Measurements from ENCODE around the gene WWC2. TPM values are rescaled to one million over a fixed set of nuclear protein-coding genes. Genes with fewer than 3 reads are reported as not detected.

The WWC2 gene
- total and polyA plus RNA-seq, 2 donors (not counting 3 experiments of a cell fraction or from before 2014, with no cell fraction given) = 12.9 to 52.2 TPM

DNA sequence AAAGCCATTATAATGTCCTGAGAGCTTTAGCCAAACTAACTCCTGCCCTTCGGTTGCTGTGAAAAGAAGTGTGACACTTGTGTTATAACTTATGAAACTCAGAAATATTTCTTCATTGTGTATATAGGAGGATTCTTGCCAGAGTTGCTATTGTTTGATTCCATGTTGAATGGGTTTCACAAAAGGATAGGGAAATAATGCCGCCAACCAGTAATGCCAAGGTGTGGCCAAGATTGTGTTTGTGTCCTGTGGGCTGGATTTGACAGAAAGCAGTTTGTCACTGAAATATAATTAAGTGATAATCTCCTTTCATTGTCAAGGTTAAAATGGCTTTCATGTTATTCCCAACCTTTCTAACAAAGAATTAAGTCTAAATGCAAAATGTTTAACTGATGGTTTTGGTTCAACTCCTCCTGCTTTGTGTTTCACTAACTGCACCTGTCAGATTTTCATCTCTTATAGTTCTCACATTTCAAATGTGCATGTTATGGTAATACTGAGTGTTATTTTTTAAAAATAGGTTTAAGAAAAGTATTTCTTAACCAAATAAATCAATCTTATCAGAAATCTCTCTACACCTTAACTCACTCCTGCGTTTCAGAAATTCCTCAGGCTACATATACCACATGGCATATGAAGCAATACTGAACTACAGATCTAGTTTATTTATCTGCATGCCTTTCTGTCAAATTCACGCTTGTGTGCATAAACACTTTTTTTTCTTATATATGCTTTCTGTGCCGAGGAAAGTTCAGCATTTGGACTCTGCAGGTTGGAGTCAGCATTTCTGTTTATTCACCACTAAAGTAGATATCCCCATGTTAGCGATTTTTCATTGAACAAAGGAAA, 221.4 kb downstream of the WWC2 start, which contains the start of gene CLDN22:
Gene CLDN22 (minus strand): TSS at position 66 of the 849 bp plus-strand sequence. CDS start 58 bp downstream, at position 8.
- TF ChIP-seq, protein P1, sequence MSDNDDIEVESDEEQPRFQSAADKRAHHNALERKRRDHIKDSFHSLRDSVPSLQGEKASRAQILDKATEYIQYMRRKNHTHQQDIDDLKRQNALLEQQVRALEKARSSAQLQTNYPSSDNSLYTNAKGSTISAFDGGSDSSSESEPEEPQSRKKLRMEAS (IDR thresholded peaks at IDR 0.05; ENCODE audit: insufficient read depth, insufficient read length) = no peak
- TF ChIP-seq MYC (IDR thresholded peaks at IDR 0.05; ENCODE audit: low read depth, low read length) (no peak), FOS (IDR thresholded peaks at IDR 0.05; ENCODE audit: borderline replicate concordance, insufficient read depth, low read length) (no peak), GATA2 (IDR thresholded peaks at IDR 0.05; ENCODE audit: insufficient read depth, insufficient read length, low read depth, low read length) (no peak), POLR2A (IDR thresholded peaks at IDR 0.05; ENCODE audit: low read depth, low read length) (no peak), EZH2 (IDR thresholded peaks at IDR 0.05; ENCODE audit: borderline replicate concordance, low read depth, low read length, severe bottlenecking) (no peak), JUN (IDR thresholded peaks at IDR 0.05; ENCODE audit: borderline replicate concordance, insufficient read depth, insufficient read length, low read depth) (no peak), POLR2AphosphoS5 (IDR thresholded peaks at IDR 0.05; ENCODE audit: insufficient read depth, low read depth, low read length) (no peak)
- TF ChIP-seq, protein P2, sequence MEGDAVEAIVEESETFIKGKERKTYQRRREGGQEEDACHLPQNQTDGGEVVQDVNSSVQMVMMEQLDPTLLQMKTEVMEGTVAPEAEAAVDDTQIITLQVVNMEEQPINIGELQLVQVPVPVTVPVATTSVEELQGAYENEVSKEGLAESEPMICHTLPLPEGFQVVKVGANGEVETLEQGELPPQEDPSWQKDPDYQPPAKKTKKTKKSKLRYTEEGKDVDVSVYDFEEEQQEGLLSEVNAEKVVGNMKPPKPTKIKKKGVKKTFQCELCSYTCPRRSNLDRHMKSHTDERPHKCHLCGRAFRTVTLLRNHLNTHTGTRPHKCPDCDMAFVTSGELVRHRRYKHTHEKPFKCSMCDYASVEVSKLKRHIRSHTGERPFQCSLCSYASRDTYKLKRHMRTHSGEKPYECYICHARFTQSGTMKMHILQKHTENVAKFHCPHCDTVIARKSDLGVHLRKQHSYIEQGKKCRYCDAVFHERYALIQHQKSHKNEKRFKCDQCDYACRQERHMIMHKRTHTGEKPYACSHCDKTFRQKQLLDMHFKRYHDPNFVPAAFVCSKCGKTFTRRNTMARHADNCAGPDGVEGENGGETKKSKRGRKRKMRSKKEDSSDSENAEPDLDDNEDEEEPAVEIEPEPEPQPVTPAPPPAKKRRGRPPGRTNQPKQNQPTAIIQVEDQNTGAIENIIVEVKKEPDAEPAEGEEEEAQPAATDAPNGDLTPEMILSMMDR (IDR thresholded peaks at IDR 0.05; ENCODE audit: extremely low read depth in 1 of 2, insufficient read depth in 1 of 2, low read depth in 1 of 2, low read length in 2 of 2) = no peak
- no peaks in the 10 kb centered on the region for H3K9me3 ChIP-seq (replicated peaks; ENCODE audit: control insufficient read depth, insufficient read depth, low read length)
- no peak within 1 kb of the TSS for H3K4me2 ChIP-seq (ENCODE audit: insufficient read depth, low read length)
- dilution Hi-C loops (cut with MboI; ENCODE audit: extremely low pct_ligation_motif_present, low sequenced_read_pairs) (no loop called here), intact Hi-C loops (cut with micrococcal nuclease) (no loop called here)
- H3K79me2 ChIP-seq (ENCODE audit: control insufficient read depth, insufficient read depth, low read length) = no peaks in the 10 kb centered on the region
- no peaks in the 10 kb centered on the region for H3K4me1 ChIP-seq (ENCODE audit: control insufficient read depth, extremely low read depth, insufficient read depth, low read length)
- DNase-seq (ENCODE audit: low read depth, low spot score) (no peak), FAIRE-seq (no peak)
- POLR2A ChIA-PET = no interaction called here
- H3K9me1 ChIP-seq (replicated peaks; ENCODE audit: control insufficient read depth, extremely low read depth, insufficient read depth, low read length) = no peaks in the 10 kb centered on the region
- H3K9ac ChIP-seq (replicated peaks; ENCODE audit: extremely low read depth, insufficient read depth, low read length) = no peak within 1 kb of the TSS
- peaks cover 2% of the 10 kb centered on the region in 2 experiments for H3K36me3 ChIP-seq (ENCODE audit: control insufficient read depth in 2 of 2, extremely low read depth in 1 of 2, insufficient read depth in 2 of 2, low read length in 2 of 2)
- H3K27ac ChIP-seq (ENCODE audit: insufficient read depth, low read depth, low read length) = no peak within 1 kb of the TSS
- H3K4me3 ChIP-seq (replicated peaks in 1 of 3; ENCODE audit: insufficient read depth in 1 of 3, low read depth in 1 of 3, low read length in 3 of 3) = no peak within 1 kb of the TSS
- CTCF ChIA-PET = interaction anchor here (1.1 kb wide), 1 partner anchor 87 kb away, joined by 3 read pairs; no protein-coding TSS in a partner anchor
- no peak within 1 kb of the TSS for H2AFZ ChIP-seq (ENCODE audit: low read depth, low read length)
- no peaks in the 10 kb centered on the region for H4K20me1 ChIP-seq (replicated peaks; ENCODE audit: control insufficient read depth, extremely low read depth, insufficient read depth, low read length)
- H3K27me3 ChIP-seq (ENCODE audit: control insufficient read depth in 2 of 2, insufficient read depth in 2 of 2, low read length in 2 of 2) = no peaks in the 10 kb centered on the region
- BruUV-seq (replicated peaks) = no TSS peak

All from endothelial cell of umbilical vein (primary cell).